Large intestine (tissue), 12 donors: ENCODE data around the gene HELB. TPM values are rescaled to one million over a fixed set of nuclear protein-coding genes. Genes with fewer than 3 reads are reported as not detected.

Experiments used
- DNase-seq, 2 donors: peaks; one replicate each; pipeline versions ENCODE4 v3.0.0 to v3.0.0-alpha.2; 2013
- H3K27ac ChIP-seq: one replicate; pipeline ENCODE4 v1.5.1; 2013; ENCODE audit warnings: low read length
- H3K27me3 ChIP-seq: 2 replicates; pipeline ENCODE4 v1.6.1; 2013; ENCODE audit warnings: low read length; ENCODE audit not compliant: control insufficient read depth, insufficient read depth
- H3K36me3 ChIP-seq: 2 replicates; pipeline ENCODE4 v1.6.1; 2013; ENCODE audit warnings: low read length; ENCODE audit not compliant: control insufficient read depth, insufficient read depth
- H3K4me1 ChIP-seq: one replicate; pipeline ENCODE4 v1.6.1; 2013; ENCODE audit warnings: low read length; ENCODE audit not compliant: control insufficient read depth, insufficient read depth
- H3K4me3 ChIP-seq: one replicate; pipeline ENCODE4 v1.5.1; 2013; ENCODE audit warnings: low read length
- H3K9me3 ChIP-seq: one replicate; pipeline ENCODE4 v1.6.1; 2013; ENCODE audit warnings: mild to moderate bottlenecking, low read depth, low read length, moderate library complexity; ENCODE audit not compliant: control insufficient read depth
- WGBS: methylation state at CpG from one replicate; pipeline ENCODE4 v1.1.5; 2013; ENCODE audit warnings: low lambda C conversion rate; ENCODE audit not compliant: insufficient coverage; 5-methylcytosine and 5-hydroxymethylcytosine counted together
- long read RNA-seq, 11 donors: transcript quantifications; one replicate each; lab custom pipeline, GENCODE V29; 2026
- polyA plus RNA-seq: library from polyadenylated mRNA; unstranded; fragments of 120-200 nt; gene quantifications from one replicate; pipeline ENCODE4 v1.2.1, GENCODE V29; 2013

HELB gene
- polyA plus RNA-seq: 3.5 TPM
- long read RNA-seq, donor 1: 0 reads
- long read RNA-seq, donor 2: 0 reads
- long read RNA-seq, donor 3: 0 reads
- long read RNA-seq, donor 4: 0 reads
- long read RNA-seq, donor 5: 0 reads
- long read RNA-seq, donor 6: 0 reads
- long read RNA-seq, donor 7: 0 reads
- long read RNA-seq, donor 8: 0 reads
- long read RNA-seq, donor 9: 0 reads
- long read RNA-seq, donor 10, full-length matches to known transcripts: 1 of 7 reads
- long read RNA-seq, donor 10, partial matches to known transcripts: 6 of 7 reads
- long read RNA-seq, donor 10, other reads (novel, unspliced or antisense): 0 of 7 reads
- long read RNA-seq, donor 11: 0 reads

DNA sequence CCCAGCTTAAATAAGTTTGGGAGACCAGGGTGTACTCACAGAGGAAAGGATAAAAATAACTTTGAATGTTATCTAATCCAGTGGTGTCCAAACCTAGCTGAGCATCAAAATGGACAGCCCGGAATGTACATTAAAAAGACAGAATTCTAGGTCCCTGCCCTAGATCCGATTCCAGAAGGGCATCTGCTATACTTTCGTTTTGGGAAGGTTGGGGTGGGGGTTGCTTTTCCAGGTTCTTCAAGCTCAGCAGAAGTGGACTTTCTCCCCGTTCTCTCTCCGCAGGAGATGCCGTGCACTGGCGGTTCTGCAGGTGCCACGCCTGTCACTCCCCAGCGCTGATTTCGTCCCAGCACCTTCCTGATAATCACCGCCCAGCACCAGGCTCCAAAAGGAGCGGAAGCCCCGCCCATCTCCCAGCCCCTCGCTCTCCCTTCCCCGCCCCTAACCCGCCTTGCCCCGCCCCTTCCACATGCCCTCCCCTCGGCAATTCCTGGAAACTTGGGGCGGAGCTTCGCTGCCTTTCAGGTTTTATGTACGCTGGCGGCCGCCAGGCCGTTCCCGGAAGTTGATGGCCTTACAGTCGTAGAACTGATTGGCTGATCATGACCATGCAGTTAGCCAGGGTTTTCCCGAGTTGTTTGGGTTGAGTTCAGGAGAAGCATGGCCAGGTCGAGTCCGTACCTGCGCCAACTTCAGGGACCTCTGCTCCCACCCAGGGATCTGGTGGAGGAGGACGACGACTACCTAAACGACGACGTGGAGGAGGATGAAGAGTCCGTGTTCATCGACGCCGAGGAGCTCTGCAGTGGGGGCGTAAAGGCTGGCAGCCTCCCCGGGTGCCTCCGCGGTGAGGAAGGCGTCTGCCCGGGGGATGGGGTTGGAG is at the start of gene HELB:
TSS of gene HELB (plus strand) at position 550 of the 883 bp plus-strand sequence. CDS start at position 661, 111 bp downstream.
- H3K27me3 ChIP-seq: peaks cover 2% of the 10 kb centered on the region
- peaks cover 4% of the 10 kb centered on the region for H3K36me3 ChIP-seq
- no peaks in the 10 kb centered on the region for H3K9me3 ChIP-seq
- peak within 1 kb of the TSS; percentile 97 for H3K4me3 ChIP-seq
- H3K27ac ChIP-seq: peak within 1 kb of the TSS; percentile 96
- 0% methylated on average over 1 of the region's 45 CpGs for whole genome bisulfite sequencing
- DNase-seq: peak; percentile 97
- no peaks in the 10 kb centered on the region for H3K4me1 ChIP-seq

DNA sequence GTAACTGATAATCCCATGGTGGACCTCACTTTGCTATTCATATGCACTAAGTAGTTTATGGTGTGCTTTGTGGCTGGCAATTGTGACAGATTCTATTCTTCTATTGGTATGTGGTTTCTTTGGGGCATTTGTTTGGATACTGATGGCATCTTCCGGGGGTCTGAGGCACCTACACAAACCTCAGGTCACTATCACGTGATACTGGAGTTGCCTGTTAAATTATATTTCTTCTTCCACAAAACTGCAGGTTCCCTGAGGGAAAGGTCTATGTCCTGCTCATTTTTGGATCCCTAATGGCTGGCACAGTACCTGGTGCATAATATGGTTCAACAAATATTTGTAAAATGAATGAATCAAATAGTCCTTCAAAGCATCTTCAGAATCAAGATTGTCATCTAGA is 49.5 kb upstream of the HELB start:
- Histone ChIP-seq H3K9me3 (no peaks in the 10 kb centered on the region), H3K4me1 (no peaks in the 10 kb centered on the region), H3K36me3 (no peaks in the 10 kb centered on the region), H3K4me3 (no peak overlapping the region), H3K27me3 (peaks cover 10% of the 10 kb centered on the region), H3K27ac (no peak overlapping the region)
- DNase-seq: no peak
- WGBS: no CpG with 5 or more reads among the region's 2 CpGs

DNA sequence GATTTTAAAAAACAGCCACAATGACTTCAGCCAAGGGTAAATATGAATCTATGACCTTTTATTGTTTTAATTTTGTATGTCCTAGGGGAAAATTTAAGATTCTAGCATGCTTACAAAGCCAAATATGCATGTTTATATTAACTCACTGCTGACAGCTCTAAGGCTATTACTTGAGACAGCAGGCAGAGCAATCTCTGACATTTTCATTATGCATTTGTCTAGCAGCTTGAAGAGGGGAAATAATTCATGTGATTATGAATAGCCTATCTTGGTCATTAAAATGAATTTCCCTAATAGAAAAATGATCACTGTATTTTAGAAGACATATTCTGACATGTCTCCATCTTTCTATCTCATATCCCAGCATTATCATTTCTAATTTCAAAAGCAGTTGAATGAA is 46.6 kb upstream of the HELB start:
- H3K27me3 ChIP-seq: peaks cover 14% of the 10 kb centered on the region
- H3K4me3 ChIP-seq: no peak overlapping the region
- DNase-seq: no peak
- H3K4me1 ChIP-seq: no peaks in the 10 kb centered on the region
- H3K36me3 ChIP-seq: no peaks in the 10 kb centered on the region
- no peak overlapping the region for H3K27ac ChIP-seq
- H3K9me3 ChIP-seq: no peaks in the 10 kb centered on the region

DNA sequence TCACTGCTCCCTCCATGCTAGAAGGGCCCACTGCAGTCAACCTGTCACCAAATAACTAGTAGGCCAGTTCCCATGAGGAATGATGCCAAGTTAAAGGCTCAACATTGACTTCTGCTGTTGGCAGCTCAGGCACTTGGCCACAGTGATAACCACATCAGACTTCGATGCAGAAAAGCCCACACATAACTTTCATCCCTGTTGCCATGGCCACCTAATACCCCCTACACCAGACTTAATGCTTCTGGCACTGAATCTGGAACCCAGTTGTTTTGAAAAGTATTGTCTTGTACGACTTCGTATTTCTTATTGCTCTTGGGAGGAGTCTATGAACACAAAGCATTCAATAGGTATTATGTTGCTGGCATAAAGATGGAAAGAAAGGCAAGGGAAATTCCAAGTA is 44.3 kb upstream of the HELB start:
- H3K36me3 ChIP-seq: no peaks in the 10 kb centered on the region
- H3K4me1 ChIP-seq: no peaks in the 10 kb centered on the region
- WGBS: 67% methylated on average over 1 of the region's 3 CpGs
- no peak overlapping the region for H3K27ac ChIP-seq
- H3K4me3 ChIP-seq: no peak overlapping the region
- H3K27me3 ChIP-seq: peaks cover 10% of the 10 kb centered on the region
- no peaks in the 10 kb centered on the region for H3K9me3 ChIP-seq
- no peak for DNase-seq

DNA sequence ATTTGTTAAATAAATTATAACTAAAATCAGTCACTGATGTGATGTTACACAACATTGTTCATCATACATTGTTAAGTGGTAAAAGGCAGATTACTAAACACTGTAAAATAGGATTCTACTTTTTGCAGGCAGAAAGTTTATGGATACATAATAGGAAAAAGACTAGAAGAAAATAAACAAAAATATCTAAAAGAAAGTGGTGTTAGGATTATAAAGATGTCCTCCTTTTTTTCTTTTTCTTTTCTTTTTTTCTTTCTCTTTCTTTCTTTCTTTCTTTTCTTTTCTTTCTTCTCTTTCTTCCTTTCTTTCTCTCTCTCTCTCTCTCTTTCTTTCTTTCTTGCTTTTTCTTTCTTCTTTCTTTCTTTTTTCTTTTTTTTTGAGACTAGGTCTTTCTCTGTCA is 39.6 kb upstream of the HELB start:
- H3K4me3 ChIP-seq: no peak overlapping the region
- H3K27ac ChIP-seq: no peak overlapping the region
- H3K36me3 ChIP-seq: no peaks in the 10 kb centered on the region
- DNase-seq: no peak
- no peaks in the 10 kb centered on the region for H3K9me3 ChIP-seq
- peaks cover 5% of the 10 kb centered on the region for H3K27me3 ChIP-seq
- no peaks in the 10 kb centered on the region for H3K4me1 ChIP-seq

DNA sequence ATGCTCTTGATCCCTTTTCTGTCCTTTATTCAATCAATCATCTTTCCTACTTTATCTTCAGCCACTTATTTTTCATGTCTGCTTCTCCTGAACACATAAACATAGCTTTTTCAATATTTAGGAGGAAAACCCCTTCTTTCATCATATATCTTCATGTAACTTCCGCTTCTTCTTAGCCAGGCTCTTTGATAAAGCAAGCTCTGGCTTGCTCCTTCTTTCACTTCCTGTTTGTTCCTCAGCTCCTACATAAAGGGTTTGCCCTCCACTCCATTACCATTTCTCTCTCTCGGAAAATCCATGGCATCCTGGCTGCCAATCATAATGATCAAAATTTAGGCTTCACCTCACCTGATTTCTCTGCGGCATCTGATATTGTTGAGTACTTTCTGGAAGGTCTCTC is 33.7 kb upstream of the HELB start:
- Histone ChIP-seq H3K4me1 (no peaks in the 10 kb centered on the region), H3K4me3 (no peak overlapping the region), H3K27ac (no peak overlapping the region), H3K36me3 (no peaks in the 10 kb centered on the region), H3K9me3 (no peaks in the 10 kb centered on the region), H3K27me3 (peaks cover 2% of the 10 kb centered on the region)
- 43% methylated on average over 2 of the region's 3 CpGs for WGBS
- DNase-seq: no peak

DNA sequence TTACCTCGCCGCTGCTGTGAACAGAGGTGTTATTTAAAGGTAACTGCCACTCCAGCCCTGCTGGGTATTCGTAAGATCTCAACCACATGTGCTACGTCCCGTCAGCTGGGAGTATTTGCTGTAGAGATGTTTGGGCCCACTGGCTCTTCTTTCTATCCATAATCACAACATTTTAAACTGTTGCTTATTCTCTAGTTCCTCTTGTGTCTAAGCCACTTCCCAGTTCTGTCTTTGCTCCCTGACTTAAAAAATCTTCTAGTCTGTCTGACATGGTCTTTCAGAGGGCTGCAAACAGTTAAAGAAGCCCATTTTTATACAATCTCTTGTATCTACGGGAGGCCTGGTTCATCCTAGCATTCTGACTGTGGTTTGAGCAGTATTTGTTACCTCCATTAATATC is 33.2 kb upstream of the HELB start:
- H3K27ac ChIP-seq: no peak overlapping the region
- H3K4me3 ChIP-seq: no peak overlapping the region
- WGBS: 100% methylated on average over 1 of the region's 6 CpGs
- peaks cover 2% of the 10 kb centered on the region for H3K27me3 ChIP-seq
- H3K9me3 ChIP-seq: no peaks in the 10 kb centered on the region
- H3K4me1 ChIP-seq: no peaks in the 10 kb centered on the region
- DNase-seq: no peak
- no peaks in the 10 kb centered on the region for H3K36me3 ChIP-seq

DNA sequence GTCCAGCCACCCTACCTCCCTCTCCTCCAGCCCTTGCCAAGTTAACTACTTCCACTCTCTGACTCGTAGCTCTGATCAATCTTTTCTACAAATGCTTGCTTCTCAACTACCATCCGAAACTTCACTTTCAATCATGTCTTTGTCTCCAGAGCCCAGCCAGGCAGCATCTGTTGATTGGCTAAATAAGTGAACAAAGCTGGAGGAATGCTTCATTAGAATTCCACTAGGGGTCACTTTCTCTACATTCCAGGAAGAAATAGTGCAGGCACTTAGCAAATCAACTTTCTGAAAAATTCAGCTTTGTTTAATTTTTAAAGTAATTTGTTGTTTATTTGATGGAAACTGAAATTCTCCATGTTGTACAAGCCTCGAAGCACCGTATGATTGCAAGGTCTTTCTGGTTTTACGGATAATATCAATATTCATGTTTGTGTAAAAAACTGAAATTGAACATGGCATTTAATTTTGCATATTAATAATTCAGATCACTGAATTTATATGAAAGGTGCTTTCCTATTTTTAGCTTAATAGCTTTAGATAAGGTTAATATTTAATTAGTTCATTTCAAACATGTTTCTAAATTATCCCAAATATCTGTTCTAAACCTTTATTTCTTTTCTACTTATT is 32.4 kb upstream of the HELB start:
- no peaks in the 10 kb centered on the region for H3K36me3 ChIP-seq
- H3K27me3 ChIP-seq: peaks cover 2% of the 10 kb centered on the region
- no peak overlapping the region for H3K27ac ChIP-seq
- no peaks in the 10 kb centered on the region for H3K4me1 ChIP-seq
- H3K4me3 ChIP-seq: no peak overlapping the region
- no peaks in the 10 kb centered on the region for H3K9me3 ChIP-seq
- 72% methylated on average over 3 of the region's 5 CpGs for WGBS
- DNase-seq: peak in 1 of 2 donors; percentile 24

DNA sequence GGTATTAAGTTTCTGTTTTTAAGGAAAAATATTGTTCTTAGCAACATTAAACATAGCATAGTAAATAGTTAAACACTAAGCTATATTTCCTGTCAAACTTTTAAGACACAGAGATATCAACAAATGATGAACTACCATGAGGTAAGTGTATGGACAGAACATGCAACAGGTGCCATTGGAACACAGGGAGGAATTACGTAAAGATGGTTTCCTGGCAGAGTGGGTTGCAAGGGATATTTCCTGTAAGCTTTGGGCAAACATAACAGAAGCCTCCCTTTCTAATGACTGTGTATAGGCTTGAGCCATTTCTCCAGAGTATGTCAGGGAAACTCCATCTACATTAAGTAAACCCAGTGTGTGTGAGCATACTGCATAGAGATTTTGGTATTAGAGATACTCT is 31.7 kb upstream of the HELB start:
- peaks cover 2% of the 10 kb centered on the region for H3K27me3 ChIP-seq
- no peaks in the 10 kb centered on the region for H3K4me1 ChIP-seq
- H3K9me3 ChIP-seq: no peaks in the 10 kb centered on the region
- H3K4me3 ChIP-seq: no peak overlapping the region
- no peak overlapping the region for H3K27ac ChIP-seq
- no peaks in the 10 kb centered on the region for H3K36me3 ChIP-seq
- no peak for DNase-seq
- WGBS: no CpG with 5 or more reads among the region's 1 CpG

DNA sequence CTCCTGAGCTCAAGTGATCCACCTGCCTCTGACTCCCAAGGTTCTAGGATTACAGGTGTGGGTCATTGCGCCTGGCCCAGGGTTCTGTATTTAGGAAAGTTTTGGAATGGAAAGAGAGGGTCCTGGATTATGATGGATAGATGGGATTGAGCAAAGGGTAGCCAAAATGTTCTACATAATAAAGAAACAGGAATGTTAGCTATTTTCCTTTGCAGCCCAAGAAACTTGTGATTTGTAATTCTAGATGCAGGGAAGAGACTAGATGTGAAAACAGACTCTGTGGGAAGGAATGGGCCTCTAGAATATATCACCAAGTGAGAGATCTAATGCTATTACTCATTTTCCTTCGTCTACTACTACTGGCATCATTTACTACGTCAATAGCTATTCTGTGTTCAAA is 29.6 kb upstream of the HELB start:
- H3K4me1 ChIP-seq: no peaks in the 10 kb centered on the region
- 93% methylated on average over 2 of the region's 3 CpGs for WGBS

More for the DNA sequence above, 29.6 kb upstream of the HELB start:
- no peak for DNase-seq
- Histone ChIP-seq H3K27me3 (peaks cover 2% of the 10 kb centered on the region), H3K4me3 (no peak overlapping the region), H3K9me3 (no peaks in the 10 kb centered on the region), H3K36me3 (no peaks in the 10 kb centered on the region), H3K27ac (no peak overlapping the region)
